Breast epithelium (tissue), 4 donors: ENCODE results near the gene SLC25A36. TPM values are rescaled to one million over a fixed set of nuclear protein-coding genes. Genes with fewer than 3 reads are reported as not detected.

ENCODE experiments used
- DNase-seq, 2 donors: peaks; one replicate each; pipeline ENCODE4 v3.0.0-alpha.2; 2019; ENCODE audit warnings: low spot score in 2 of 2
- H3K27ac ChIP-seq, 2 donors: fragments of 200-600 bp; sonication (generic) in 1 of 2; one replicate each; pipeline ENCODE4 v1.5.1; 2016 to 2019; ENCODE audit warnings: mild to moderate bottlenecking in 1 of 2
- H3K27me3 ChIP-seq, 2 donors: fragments of 200-600 bp; sonication (generic) in 1 of 2; one replicate each; pipeline versions ENCODE4 v1.5.1 to v1.6.0; 2017 to 2019; ENCODE audit warnings: control low read depth in 1 of 2, mild to moderate bottlenecking in 1 of 2
- H3K36me3 ChIP-seq: fragments of 200-600 bp; one replicate; pipeline ENCODE4 v1.5.1; 2019
- H3K4me1 ChIP-seq, 2 donors: fragments of 200-600 bp; sonication (generic); one replicate each; pipeline ENCODE4 v1.5.1; 2016 to 2019; ENCODE audit warnings: control low read depth in 1 of 2
- H3K4me3 ChIP-seq, 3 donors: fragments of 200-600 bp; sonication (generic); 1 replicate in 2 of 3; 2 replicates in 1 of 3; pipeline ENCODE4 v1.5.1; 2016 to 2019; ENCODE audit warnings: mild to moderate bottlenecking in 3 of 3, moderate library complexity in 2 of 3
- H3K9me3 ChIP-seq, 2 donors: fragments of 200-600 bp; sonication (generic) in 1 of 2; one replicate each; pipeline ENCODE4 v1.5.1; 2016 to 2019; ENCODE audit warnings: control low read depth in 1 of 2
- CTCF ChIP-seq, 3 donors: fragments of 450-650 bp; IDR thresholded peaks; one replicate each; pipeline ENCODE4 v1.5.1; 2016 to 2017; ENCODE audit warnings: antibody characterized with exemption in 3 of 3, mild to moderate bottlenecking in 3 of 3, moderate library complexity in 3 of 3
- POLR2A ChIP-seq: fragments of 450-650 bp; IDR thresholded peaks from one replicate; pipeline ENCODE4 v1.6.1; 2016; ENCODE audit warnings: antibody characterized with exemption, mild to moderate bottlenecking, moderate library complexity
- POLR2AphosphoS5 ChIP-seq, 3 donors: sonication (generic); formaldehyde crosslinking; IDR thresholded peaks; one replicate each; pipeline ENCODE4 v1.6.1; 2017; ENCODE audit warnings: antibody characterized with exemption in 3 of 3
- intact Hi-C: fragments of 100-400 bp; cut with DNase I; formaldehyde crosslinking; loops from one replicate; pipeline ENCODE4 v1.15.1; 2023; ENCODE audit warnings: low total_unique reads
- total RNA-seq, 3 donors: library from RNA; depleted of rRNA; stranded (reverse); fragments of >200 nt; gene quantifications; one replicate each; pipeline ENCODE4 v1.1.0, GENCODE V29; 2016

Gene SLC25A36
- total RNA-seq, 3 donors from 2014 or later = 74.7 to 111 (median 86.7) TPM

- TF ChIP-seq CTCF (IDR thresholded peaks at IDR 0.05) (no peak), POLR2AphosphoS5 (IDR thresholded peaks at IDR 0.05) (no peak), POLR2A (no peak)
- no peak for DNase-seq
- no peaks in the 10 kb centered on the region for H3K27me3 ChIP-seq
- no peaks in the 10 kb centered on the region for H3K36me3 ChIP-seq
- intact Hi-C loops = no loop called here
- no peaks in the 10 kb centered on the region for H3K9me3 ChIP-seq
- no peaks in the 10 kb centered on the region for H3K4me1 ChIP-seq
- no peak overlapping the region for H3K4me3 ChIP-seq
- no peak overlapping the region for H3K27ac ChIP-seq
These were observed 30.8 kb upstream of the SLC25A36 start for GRCh38 chr3:140910860-140911259.

GRCh38 chr3:140911822-140912221, 29.8 kb upstream of the SLC25A36 start:
- Histone ChIP-seq H3K4me3 (no peak overlapping the region), H3K9me3 (no peaks in the 10 kb centered on the region), H3K27ac (no peak overlapping the region), H3K4me1 (no peaks in the 10 kb centered on the region), H3K27me3 (no peaks in the 10 kb centered on the region), H3K36me3 (no peaks in the 10 kb centered on the region)
- TF ChIP-seq CTCF (IDR thresholded peaks at IDR 0.05) (no peak), POLR2A (no peak), POLR2AphosphoS5 (IDR thresholded peaks at IDR 0.05) (no peak)
- no peak for DNase-seq
- intact Hi-C loops = no loop called here

- intact Hi-C loops = no loop called here
- no peak for DNase-seq
- TF ChIP-seq CTCF (IDR thresholded peaks at IDR 0.05) (no peak), POLR2AphosphoS5 (IDR thresholded peaks at IDR 0.05) (no peak), POLR2A (no peak)
- H3K4me1 ChIP-seq = no peaks in the 10 kb centered on the region
- H3K4me3 ChIP-seq = no peak overlapping the region
- no peaks in the 10 kb centered on the region for H3K36me3 ChIP-seq
- H3K27me3 ChIP-seq = no peaks in the 10 kb centered on the region
- no peak overlapping the region for H3K27ac ChIP-seq
- H3K9me3 ChIP-seq = no peaks in the 10 kb centered on the region
These were observed 27.9 kb upstream of the SLC25A36 start for GRCh38 chr3:140913728-140914127.

GRCh38 chr3:140914384-140914945, 27.2 kb upstream of the SLC25A36 start:
- H3K36me3 ChIP-seq = no peaks in the 10 kb centered on the region
- DNase-seq = no peak
- no peaks in the 10 kb centered on the region for H3K27me3 ChIP-seq
- TF ChIP-seq POLR2A (no peak), POLR2AphosphoS5 (IDR thresholded peaks at IDR 0.05) (no peak), CTCF (IDR thresholded peaks at IDR 0.05) (no peak)
- intact Hi-C loops = no loop called here
- no peaks in the 10 kb centered on the region for H3K4me1 ChIP-seq
- H3K9me3 ChIP-seq = no peaks in the 10 kb centered on the region
- no peak overlapping the region for H3K4me3 ChIP-seq
- H3K27ac ChIP-seq = no peak overlapping the region

- H3K4me3 ChIP-seq = no peak overlapping the region
- H3K27me3 ChIP-seq = no peaks in the 10 kb centered on the region
- TF ChIP-seq POLR2A (no peak), CTCF (IDR thresholded peaks at IDR 0.05) (no peak), POLR2AphosphoS5 (IDR thresholded peaks at IDR 0.05) (no peak)
- no peaks in the 10 kb centered on the region for H3K9me3 ChIP-seq
- intact Hi-C loops = no loop called here
- no peak overlapping the region for H3K27ac ChIP-seq
- no peaks in the 10 kb centered on the region for H3K4me1 ChIP-seq
- H3K36me3 ChIP-seq = no peaks in the 10 kb centered on the region
- no peak for DNase-seq
These were observed 25.0 kb upstream of the SLC25A36 start for GRCh38 chr3:140916603-140917002.
